Retinal pigment epithelial cell (primary cell): ENCODE data around the gene ASPN.

Source experiments
- DNase-seq: peaks from one replicate; pipeline ENCODE4 v3.0.0-alpha.2; 2010; ENCODE audit warnings: low read depth
- H3K4me3 ChIP-seq: 2 replicates; pipeline ENCODE4 v1.5.1; 2011; ENCODE audit warnings: mild to moderate bottlenecking, low read length, control low read depth, moderate library complexity
- TF ChIP-seq, protein P1 (sequence below): conservative IDR thresholded peaks from 2 replicates; pipeline ENCODE4 v1.5.1; 2011; ENCODE audit warnings: low read depth, low read length, control low read depth, inconsistent platforms

Gene ASPN

DNA sequence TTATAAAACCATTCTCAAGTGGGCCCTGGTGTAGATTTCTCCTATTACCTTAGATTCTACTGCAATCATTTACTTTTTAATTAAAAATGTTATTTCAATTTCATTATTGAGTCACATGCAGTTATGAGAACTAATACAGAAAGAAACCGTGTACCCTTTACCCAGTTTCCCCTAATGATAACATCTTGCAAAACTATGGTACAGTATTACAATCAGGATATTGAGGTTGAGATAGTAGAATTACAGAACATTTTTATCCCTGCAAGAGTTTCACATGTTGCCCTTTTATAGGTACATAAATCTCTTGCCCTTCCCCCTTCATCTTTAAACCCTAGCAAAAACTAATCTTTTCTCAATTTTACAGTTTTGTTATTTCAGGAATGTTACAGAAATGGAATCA is 47.0 kb downstream of the ASPN start:
- DNase-seq, result no peak
- TF ChIP-seq, protein P1, sequence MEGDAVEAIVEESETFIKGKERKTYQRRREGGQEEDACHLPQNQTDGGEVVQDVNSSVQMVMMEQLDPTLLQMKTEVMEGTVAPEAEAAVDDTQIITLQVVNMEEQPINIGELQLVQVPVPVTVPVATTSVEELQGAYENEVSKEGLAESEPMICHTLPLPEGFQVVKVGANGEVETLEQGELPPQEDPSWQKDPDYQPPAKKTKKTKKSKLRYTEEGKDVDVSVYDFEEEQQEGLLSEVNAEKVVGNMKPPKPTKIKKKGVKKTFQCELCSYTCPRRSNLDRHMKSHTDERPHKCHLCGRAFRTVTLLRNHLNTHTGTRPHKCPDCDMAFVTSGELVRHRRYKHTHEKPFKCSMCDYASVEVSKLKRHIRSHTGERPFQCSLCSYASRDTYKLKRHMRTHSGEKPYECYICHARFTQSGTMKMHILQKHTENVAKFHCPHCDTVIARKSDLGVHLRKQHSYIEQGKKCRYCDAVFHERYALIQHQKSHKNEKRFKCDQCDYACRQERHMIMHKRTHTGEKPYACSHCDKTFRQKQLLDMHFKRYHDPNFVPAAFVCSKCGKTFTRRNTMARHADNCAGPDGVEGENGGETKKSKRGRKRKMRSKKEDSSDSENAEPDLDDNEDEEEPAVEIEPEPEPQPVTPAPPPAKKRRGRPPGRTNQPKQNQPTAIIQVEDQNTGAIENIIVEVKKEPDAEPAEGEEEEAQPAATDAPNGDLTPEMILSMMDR, result no peak
- no peak overlapping the region for H3K4me3 ChIP-seq

DNA sequence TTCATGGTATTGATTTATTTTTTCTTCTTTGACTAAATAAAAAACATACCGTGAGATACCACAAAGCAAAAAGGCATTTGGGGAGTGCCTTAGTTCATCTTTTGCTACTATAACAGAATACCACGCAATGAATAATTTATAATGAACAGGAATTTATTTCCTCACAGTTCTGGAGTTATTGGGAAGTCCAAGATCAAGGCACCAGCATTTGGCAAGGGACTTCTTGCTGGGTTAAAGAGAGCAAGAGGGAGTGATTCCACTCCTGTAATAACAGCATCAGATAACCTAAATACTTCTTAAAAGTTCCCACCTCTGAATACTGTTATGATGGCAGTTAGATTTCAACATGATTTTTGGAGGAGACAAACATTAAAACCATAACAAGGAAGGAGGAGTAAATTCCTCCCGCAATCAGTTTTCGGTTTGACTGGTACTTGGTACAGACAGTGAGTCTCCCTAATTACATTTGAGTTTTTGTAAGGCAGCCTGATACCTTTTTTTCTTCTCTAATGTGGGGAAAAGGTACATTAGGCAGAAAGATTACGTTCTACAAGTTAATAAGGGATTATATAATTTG is 49.2 kb downstream of the ASPN start:
- DNase-seq, result no peak
- H3K4me3 ChIP-seq, result no peak overlapping the region
- TF ChIP-seq, protein P1, result no peak

DNA sequence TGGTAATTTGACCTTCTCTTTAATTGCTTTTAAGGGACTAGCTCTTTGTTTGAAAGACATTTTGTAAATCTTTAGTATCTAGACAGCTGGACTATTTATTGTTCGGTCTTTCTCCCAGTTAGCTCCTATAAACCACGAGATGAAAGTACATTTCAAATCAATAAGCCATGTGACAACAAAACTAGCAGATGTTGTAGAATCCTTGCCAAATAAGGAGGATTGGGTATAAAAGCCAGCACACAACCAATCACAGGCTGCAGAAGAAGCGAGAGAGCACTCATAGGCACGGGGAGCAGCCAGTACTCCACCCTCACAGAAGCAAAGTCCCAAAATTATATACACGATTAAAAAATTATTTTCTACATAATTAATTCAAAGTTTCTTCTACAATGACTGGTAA is 50.0 kb downstream of the ASPN start:
- no peak for DNase-seq
- TF ChIP-seq, protein P1, result no peak
- H3K4me3 ChIP-seq, result no peak overlapping the region

DNA sequence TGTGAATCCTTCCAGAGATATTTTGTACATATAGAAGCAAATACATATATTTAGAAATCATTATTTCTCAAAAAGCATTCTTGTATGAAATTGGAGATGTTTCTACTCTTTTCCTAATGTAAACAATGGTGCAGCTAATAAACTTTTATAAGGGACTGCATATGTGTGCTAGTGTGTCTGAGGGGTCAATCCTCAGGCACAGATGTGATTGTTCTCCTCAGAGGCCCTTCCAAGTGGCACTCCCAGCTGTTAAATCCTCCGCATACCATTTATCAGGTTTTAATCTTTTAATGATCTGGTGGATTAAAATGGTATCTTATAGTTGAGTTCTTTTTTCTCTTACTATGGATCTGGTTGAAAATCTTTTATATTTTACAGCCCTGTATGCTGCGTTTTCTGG is 52.5 kb downstream of the ASPN start:
- no peak overlapping the region for H3K4me3 ChIP-seq
- DNase-seq, result no peak
- TF ChIP-seq, protein P1, result no peak

DNA sequence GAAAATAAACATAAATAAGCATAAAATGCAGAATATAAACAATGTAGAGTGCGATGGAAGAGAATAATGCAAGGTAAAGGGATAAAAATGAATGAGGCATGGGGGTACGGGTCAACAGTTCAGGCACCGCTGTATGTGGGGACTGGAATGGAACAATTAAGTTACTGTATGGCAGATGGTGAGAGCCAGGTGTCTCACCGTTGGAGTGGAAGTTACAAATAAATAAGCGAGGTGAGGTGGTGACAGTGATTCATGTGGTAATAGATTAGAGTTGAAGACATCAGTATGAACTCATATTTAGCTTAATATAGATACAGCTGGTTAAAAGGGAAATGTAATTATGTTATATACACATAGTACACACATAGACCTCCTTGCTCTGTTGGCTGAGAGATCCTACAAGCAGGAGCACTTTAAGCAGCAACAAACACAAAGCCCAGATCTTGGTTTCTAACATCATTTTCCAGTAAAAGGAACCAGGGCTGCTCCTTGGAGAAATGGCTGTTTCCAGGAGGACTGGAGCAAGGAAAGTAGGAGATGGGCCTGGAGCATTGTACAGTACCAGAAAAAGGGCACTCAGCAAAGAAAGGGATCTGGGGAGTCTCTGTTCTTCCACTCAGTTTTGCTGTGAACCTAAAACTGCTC is 55.7 kb downstream of the ASPN start:
- no peak for DNase-seq
- no peak overlapping the region for H3K4me3 ChIP-seq
- TF ChIP-seq, protein P1, result no peak

DNA sequence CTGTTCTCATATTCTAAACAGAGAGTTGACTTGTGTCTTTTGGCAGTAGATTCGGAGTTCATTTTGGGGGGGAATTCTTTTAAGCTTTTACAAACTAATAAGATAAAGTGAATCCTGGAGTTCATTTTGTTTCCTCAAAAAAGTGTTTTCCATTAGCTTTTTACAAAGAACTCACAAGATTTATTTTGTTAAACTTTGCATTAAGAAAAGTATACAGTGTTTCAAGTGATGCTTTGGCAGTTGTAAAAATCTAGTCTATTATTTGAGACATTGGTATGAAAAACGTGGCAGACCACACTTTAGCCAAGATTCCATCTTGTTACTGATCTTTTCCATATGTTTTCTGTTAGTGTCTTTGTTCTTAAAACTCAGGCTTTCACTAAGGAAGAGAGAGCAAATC is 56.8 kb downstream of the ASPN start:
- DNase-seq, result no peak
- TF ChIP-seq, protein P1, result no peak
- no peak overlapping the region for H3K4me3 ChIP-seq

DNA sequence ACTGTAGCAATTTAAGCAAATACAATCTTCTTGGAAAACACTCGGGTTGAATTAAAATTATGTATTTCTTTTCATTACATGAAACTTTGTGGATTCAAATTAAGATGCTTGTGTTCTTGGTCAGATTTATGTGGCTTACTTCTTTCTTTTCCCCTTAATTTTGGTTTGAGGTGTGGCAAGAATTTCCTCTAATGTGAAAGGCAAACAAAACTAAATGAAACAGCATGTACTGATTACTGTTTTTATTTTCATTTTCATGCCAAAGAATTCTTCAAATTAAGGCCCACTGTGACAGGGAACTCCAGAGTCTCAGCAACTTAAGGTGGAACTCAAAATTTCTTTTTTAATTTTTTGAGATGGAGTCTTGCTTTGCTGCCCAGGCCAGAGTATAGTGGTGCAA is 58.0 kb downstream of the ASPN start, which contains the start of gene OMD:
TSS of gene OMD (minus strand) at position 132 of the 400 bp plus-strand sequence. CDS start 6,913 bp downstream, outside the sequence.
- no peak for DNase-seq
- TF ChIP-seq, protein P1, result no peak
- no peak within 1 kb of the TSS for H3K4me3 ChIP-seq
